K562 (cell line): ENCODE data around the gene ARF4. TPM values are rescaled to one million over a fixed set of nuclear protein-coding genes. Genes with fewer than 3 reads are reported as not detected.
A peak's percentile ranks its signal among the peaks of the same experiment; 100 is the strongest.

ENCODE experiments used
- MYBL2 ChIP-seq, 2 experiments: fragments of 450-650 bp in 1 of 2; sonication (generic) in 1 of 2; formaldehyde crosslinking in 1 of 2; IDR thresholded peaks; 2 replicates each; pipeline versions ENCODE4 v1.6.1 to v1.8.1; 2017 to 2022; ENCODE audit warnings: borderline replicate concordance in 1 of 2, inconsistent platforms in 1 of 2, low read depth in 1 of 2, mild to moderate bottlenecking in 1 of 2, missing genetic modification reagents in 1 of 2, moderate library complexity in 1 of 2
- NFIC ChIP-seq: fragments of 450-650 bp; IDR thresholded peaks from 2 replicates; pipeline ENCODE4 v1.6.1; 2017; ENCODE audit warnings: mild to moderate bottlenecking, inconsistent platforms
- PREB ChIP-seq: sonication (generic); formaldehyde crosslinking; IDR thresholded peaks from 2 replicates; pipeline ENCODE4 v1.8.1; 2023; ENCODE audit warnings: mild to moderate bottlenecking, missing genetic modification reagents
- RBM14 ChIP-seq: fragments of 200-400 bp; formaldehyde crosslinking; IDR thresholded peaks from 2 replicates; pipeline ENCODE4 v1.6.1; 2018; ENCODE audit warnings: low read depth, mild to moderate bottlenecking, low read length, moderate library complexity, borderline replicate concordance; ENCODE audit not compliant: insufficient read depth
- SMAD2 ChIP-seq: fragments of 150-350 bp; IDR thresholded peaks from 2 replicates; pipeline ENCODE4 v1.6.1; 2014; ENCODE audit warnings: low read depth, mild to moderate bottlenecking, low read length
- SMARCA5 ChIP-seq: fragments of 450-650 bp; IDR thresholded peaks from 2 replicates; pipeline ENCODE4 v1.6.1; 2016
- SMARCE1 ChIP-seq: fragments of 450-650 bp; IDR thresholded peaks from 2 replicates; pipeline ENCODE4 v1.7.1; 2016; ENCODE audit warnings: mild to moderate bottlenecking
- ZBTB11 ChIP-seq, 3 experiments: fragments of 200-800 bp in 1 of 3; fragments of 250-450 bp in 1 of 3; fragments of 450-650 bp in 1 of 3; sonication (Bioruptor Pico) in 1 of 3; sonication (Bioruptor generic) in 1 of 3; formaldehyde crosslinking in 1 of 3; IDR thresholded peaks; 2 replicates each; pipeline versions ENCODE4 v1.6.1 to v1.8.0; 2016 to 2022; ENCODE audit warnings: mild to moderate bottlenecking in 2 of 3, missing genetic modification characterization in 2 of 3, missing compliant biosample characterization in 1 of 3, moderate library complexity in 1 of 3
- ZFX ChIP-seq: sonication (generic); formaldehyde crosslinking; IDR thresholded peaks from 2 replicates; pipeline ENCODE4 v1.8.0; 2022; ENCODE audit warnings: mild to moderate bottlenecking, missing genetic modification reagents, moderate library complexity
- ZNF143 ChIP-seq: sonication (generic); formaldehyde crosslinking; IDR thresholded peaks from 2 replicates; pipeline ENCODE4 v1.9.0; 2022; ENCODE audit warnings: mild to moderate bottlenecking, missing genetic modification reagents
- ZNF263 ChIP-seq: sonication (generic); formaldehyde crosslinking; IDR thresholded peaks from 2 replicates; pipeline ENCODE4 v1.8.0; 2022; ENCODE audit warnings: mild to moderate bottlenecking, missing genetic modification reagents, borderline replicate concordance
- ZNF644 ChIP-seq: fragments of 200-800 bp; sonication (Bioruptor generic); IDR thresholded peaks from 2 replicates; pipeline ENCODE4 v1.6.1; 2016; ENCODE audit warnings: low read depth, missing genetic modification characterization, missing compliant biosample characterization
- ZNF76 ChIP-seq: fragments of 250-450 bp; sonication (Bioruptor Pico); IDR thresholded peaks from 2 replicates; pipeline ENCODE4 v1.4.0; 2020; ENCODE audit warnings: mild to moderate bottlenecking, moderate library complexity, borderline replicate concordance
- polyA plus RNA-seq, 8 experiments: library from polyadenylated mRNA; depleted of rRNA in 4 of 8; stranded (reverse) in 5 of 8; unstranded in 3 of 8; fragments of >200 nt; fragmentation: Nextera tagmentation in 2 of 8; fragmentation: Illumina TruSeq in 1 of 8; extraction: Ambion mirVana in 2 of 8; extraction: Trizol in 1 of 8; gene quantifications; 2 replicates each; pipeline versions ENCODE4 v1.2.1 to v1.2.3, GENCODE V29; 2011 to 2014; ENCODE audit warnings: inconsistent platforms in 1 of 8, missing spikeins in 1 of 8
- total RNA-seq, 7 experiments: library from RNA; depleted of rRNA in 6 of 7; stranded (reverse); fragments of >200 nt in 6 of 7; fragmentation: Illumina TruSeq in 2 of 7; extraction: Trizol in 2 of 7; gene quantifications; 2 replicates each; pipeline versions ENCODE4 v1.2.1 to v1.2.3, GENCODE V29; 2011 to 2021; ENCODE audit warnings: low replicate concordance in 1 of 7
- TF ChIP-seq, protein P1 (sequence below): fragments of 450-650 bp; conservative IDR thresholded peaks from 2 replicates; pipeline ENCODE4 v1.6.1; 2016; ENCODE audit warnings: missing genetic modification characterization, low read depth, mild to moderate bottlenecking, control low read depth, missing compliant biosample characterization
- TF ChIP-seq, protein P2 (sequence below): fragments of 250-450 bp; sonication (Bioruptor Pico); IDR thresholded peaks from 2 replicates; pipeline ENCODE4 v1.8.0; 2021; ENCODE audit warnings: moderate library complexity, mild to moderate bottlenecking, inconsistent platforms
- TF ChIP-seq, protein P3 (sequence below): fragments of 250-450 bp; sonication (Bioruptor Pico); IDR thresholded peaks from 2 replicates; pipeline ENCODE4 v1.9.0; 2021; ENCODE audit warnings: mild to moderate bottlenecking, inconsistent platforms

Gene ARF4
- total and polyA plus RNA-seq, 9 of the 15 experiments (the other 6 are each of a cell fraction or from before 2014, with no cell fraction given), result 41.1 to 273 (median 83.8) TPM

DNA sequence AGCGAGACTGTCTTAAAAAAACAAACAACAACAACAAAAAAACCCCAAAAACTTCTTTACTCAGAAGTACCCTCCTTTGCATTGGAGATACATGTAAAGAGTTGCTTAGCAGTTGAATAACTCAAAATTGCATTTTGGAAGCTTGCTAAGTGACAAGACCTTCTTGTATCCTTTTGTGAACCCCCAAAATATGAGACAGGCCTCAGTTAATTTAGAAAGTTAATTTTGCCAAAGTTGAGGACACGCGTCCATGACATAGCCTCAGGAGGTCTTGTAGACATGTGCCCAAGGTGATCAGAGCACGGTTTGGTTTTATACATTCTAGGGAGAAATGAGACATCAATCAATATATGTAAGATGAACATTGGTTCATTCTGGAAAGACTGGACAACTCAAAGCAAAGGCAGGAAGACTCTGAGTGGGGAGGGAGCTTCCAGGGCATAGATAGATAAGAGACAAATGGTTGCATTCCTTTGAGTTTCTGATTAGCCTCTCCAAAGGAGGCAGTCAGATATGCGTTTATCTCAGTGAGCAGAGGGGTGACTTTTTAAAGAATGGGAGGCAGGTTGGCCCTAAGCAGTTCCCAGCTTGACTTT is 1.7 kb upstream of the ARF4 start (continued):
- TF ChIP-seq, protein P1, sequence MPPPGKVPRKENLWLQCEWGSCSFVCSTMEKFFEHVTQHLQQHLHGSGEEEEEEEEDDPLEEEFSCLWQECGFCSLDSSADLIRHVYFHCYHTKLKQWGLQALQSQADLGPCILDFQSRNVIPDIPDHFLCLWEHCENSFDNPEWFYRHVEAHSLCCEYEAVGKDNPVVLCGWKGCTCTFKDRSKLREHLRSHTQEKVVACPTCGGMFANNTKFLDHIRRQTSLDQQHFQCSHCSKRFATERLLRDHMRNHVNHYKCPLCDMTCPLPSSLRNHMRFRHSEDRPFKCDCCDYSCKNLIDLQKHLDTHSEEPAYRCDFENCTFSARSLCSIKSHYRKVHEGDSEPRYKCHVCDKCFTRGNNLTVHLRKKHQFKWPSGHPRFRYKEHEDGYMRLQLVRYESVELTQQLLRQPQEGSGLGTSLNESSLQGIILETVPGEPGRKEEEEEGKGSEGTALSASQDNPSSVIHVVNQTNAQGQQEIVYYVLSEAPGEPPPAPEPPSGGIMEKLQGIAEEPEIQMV (tag), result no peak
- TF ChIP-seq, protein P2, sequence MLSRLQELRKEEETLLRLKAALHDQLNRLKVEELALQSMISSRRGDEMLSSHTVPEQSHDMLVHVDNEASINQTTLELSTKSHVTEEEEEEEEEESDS (CRISPR knock-in tag), result no peak
- TF ChIP-seq NFIC (peak; percentile 87), ZNF143 (CRISPR knock-in tag) (no peak), ZNF263 (no peak), SMARCE1 (peak; percentile 83), MYBL2 (IDR thresholded peaks at IDR 0.05; ENCODE audit: low read depth) (no peak), MYBL2 (CRISPR knock-in tag; IDR thresholded peaks at IDR 0.05; ENCODE audit: borderline replicate concordance) (no peak), PREB (CRISPR knock-in tag) (no peak), ZNF76 (CRISPR knock-in tag) (no peak), ZNF644 (tag) (no peak), ZFX (CRISPR knock-in tag) (no peak), ZBTB11 (CRISPR knock-in tag; IDR thresholded peaks at IDR 0.05) (0 out of 6 replicates have a peak, but pooled peaks of 1 of the 3 experiments have one; percentile 44), SMARCA5 (no peak), SMAD2 (no peak), RBM14 (no peak)
- TF ChIP-seq, protein P3, sequence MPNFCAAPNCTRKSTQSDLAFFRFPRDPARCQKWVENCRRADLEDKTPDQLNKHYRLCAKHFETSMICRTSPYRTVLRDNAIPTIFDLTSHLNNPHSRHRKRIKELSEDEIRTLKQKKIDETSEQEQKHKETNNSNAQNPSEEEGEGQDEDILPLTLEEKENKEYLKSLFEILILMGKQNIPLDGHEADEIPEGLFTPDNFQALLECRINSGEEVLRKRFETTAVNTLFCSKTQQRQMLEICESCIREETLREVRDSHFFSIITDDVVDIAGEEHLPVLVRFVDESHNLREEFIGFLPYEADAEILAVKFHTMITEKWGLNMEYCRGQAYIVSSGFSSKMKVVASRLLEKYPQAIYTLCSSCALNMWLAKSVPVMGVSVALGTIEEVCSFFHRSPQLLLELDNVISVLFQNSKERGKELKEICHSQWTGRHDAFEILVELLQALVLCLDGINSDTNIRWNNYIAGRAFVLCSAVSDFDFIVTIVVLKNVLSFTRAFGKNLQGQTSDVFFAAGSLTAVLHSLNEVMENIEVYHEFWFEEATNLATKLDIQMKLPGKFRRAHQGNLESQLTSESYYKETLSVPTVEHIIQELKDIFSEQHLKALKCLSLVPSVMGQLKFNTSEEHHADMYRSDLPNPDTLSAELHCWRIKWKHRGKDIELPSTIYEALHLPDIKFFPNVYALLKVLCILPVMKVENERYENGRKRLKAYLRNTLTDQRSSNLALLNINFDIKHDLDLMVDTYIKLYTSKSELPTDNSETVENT, result no peak
